ENCODE measurements around the gene ZNF770. TPM values are rescaled to one million over a fixed set of nuclear protein-coding genes. Genes with fewer than 3 reads are reported as not detected.
"Not testable (repeated sequence)": the region's sequence is repeated elsewhere in the genome, so short reads cannot be mapped to it uniquely, and the experiment has no call there.

ZNF770 gene
- total and polyA plus RNA-seq, 10 of the 15 experiments (the other 5 are each of a cell fraction or from before 2014, with no cell fraction given): 1.8 to 118 (median 26.0) TPM

DNA sequence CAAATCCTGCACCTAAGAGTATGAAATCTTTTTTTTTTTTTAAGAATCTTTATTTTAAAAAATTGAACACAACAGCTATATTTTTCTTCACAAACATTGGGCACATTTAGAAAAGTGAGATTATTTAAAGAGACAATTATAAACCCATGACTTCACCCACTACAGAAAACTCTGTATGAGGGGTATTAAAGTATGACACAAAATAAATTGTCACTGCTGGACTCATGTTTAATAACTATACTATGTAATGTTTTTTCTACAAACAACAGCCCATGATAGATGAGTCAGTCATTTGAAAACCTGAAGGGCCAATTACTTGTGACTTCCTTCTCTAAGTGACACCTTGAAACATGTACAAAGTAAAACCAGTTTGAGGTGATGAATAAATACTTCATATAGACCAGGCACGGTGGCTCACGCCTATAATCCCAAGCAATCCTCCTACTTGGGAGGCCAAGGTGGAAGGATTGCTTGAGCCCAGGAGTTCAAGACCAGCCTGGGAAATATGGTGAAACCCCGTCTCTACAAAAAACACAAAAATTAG lies 54.6 kb downstream of the ZNF770 start:
- Histone ChIP-seq H3K9ac (ENCODE audit: control insufficient read depth, insufficient read depth, low read length) (no peak overlapping the region), H3K9me3 (replicated peaks; ENCODE audit: control insufficient read depth, insufficient read depth, low read length) (no peaks in the 10 kb centered on the region), H3K27me3 (replicated peaks in 1 of 2; ENCODE audit: control insufficient read depth in 2 of 2, insufficient read depth in 2 of 2, low read length in 1 of 2) (no peaks in the 10 kb centered on the region), H3K4me1 (ENCODE audit: control insufficient read depth, insufficient read depth, low read length) (no peaks in the 10 kb centered on the region), H2AFZ (ENCODE audit: control insufficient read depth, low read depth, low read length) (no peak overlapping the region), H3K4me2 (ENCODE audit: control insufficient read depth, insufficient read depth) (no peak overlapping the region), H4K20me1 (ENCODE audit: control insufficient read depth, insufficient read depth) (no peaks in the 10 kb centered on the region), H3K36me3 (ENCODE audit: control insufficient read depth in 2 of 2, insufficient read depth in 2 of 2, low read length in 1 of 2) (peaks cover 0 to 15% of the 10 kb centered on the region in 2 experiments; a peak in 3 of 4 replicates), H3K4me3 (no peak overlapping the region), H3K27ac (ENCODE audit: control insufficient read depth, insufficient read depth) (no peak overlapping the region), H3K79me2 (ENCODE audit: control insufficient read depth, insufficient read depth, low read length) (no peaks in the 10 kb centered on the region)
- in situ Hi-C loops (cut with MboI) (no loop called here), intact Hi-C loops (cut with micrococcal nuclease; ENCODE audit: unreplicated experiment) (no loop called here)
- 94% methylated on average over 3 of the region's 3 CpGs for WGBS (ENCODE audit: insufficient coverage, insufficient replicate concordance, low lambda C conversion rate, missing lambda C conversion rate)
- DNase-seq (ENCODE audit: low read depth, low spot score): no peak
- RAD21 ChIA-PET (ENCODE audit: unreplicated experiment): no interaction called here
- FAIRE-seq: no peak
- POLR2A ChIA-PET: no interaction called here
- TF ChIP-seq CBFB (IDR thresholded peaks at IDR 0.05; ENCODE audit: low read depth): no peak
- TF ChIP-seq GATAD2B (conservative IDR thresholded peaks at IDR 0.05; ENCODE audit: low read depth): no peak
- TF ChIP-seq SKIL (IDR thresholded peaks at IDR 0.05; ENCODE audit: low read depth, poor library complexity, severe bottlenecking): no peak
- no peak for ATAC-seq
- BruUV-seq (replicated peaks): no TSS peak
- CTCF ChIA-PET: no interaction called here
- SMC1A ChIA-PET (ENCODE audit: uncharacterized antibody, unreplicated experiment): interaction anchor here (1.3 kb wide), 1 partner anchor 9 kb away, joined by 3 read pairs; no protein-coding TSS in a partner anchor

- intact Hi-C loops (cut with micrococcal nuclease; ENCODE audit: unreplicated experiment); H3K79me2 ChIP-seq (ENCODE audit: control insufficient read depth, insufficient read depth, low read length); H3K9ac ChIP-seq (ENCODE audit: control insufficient read depth, insufficient read depth, low read length); H3K27ac ChIP-seq (ENCODE audit: control insufficient read depth, insufficient read depth); SMC1A ChIA-PET (ENCODE audit: uncharacterized antibody, unreplicated experiment); H3K4me1 ChIP-seq (ENCODE audit: control insufficient read depth, insufficient read depth, low read length); H3K9me3 ChIP-seq (replicated peaks; ENCODE audit: control insufficient read depth, insufficient read depth, low read length); RAD21 ChIA-PET (ENCODE audit: unreplicated experiment); ATAC-seq; H3K4me2 ChIP-seq (ENCODE audit: control insufficient read depth, insufficient read depth); H2AFZ ChIP-seq (ENCODE audit: control insufficient read depth, low read depth, low read length); DNase-seq (ENCODE audit: low read depth, low spot score); FAIRE-seq; H3K4me3 ChIP-seq; H4K20me1 ChIP-seq (ENCODE audit: control insufficient read depth, insufficient read depth); H3K27me3 ChIP-seq (replicated peaks in 1 of 2; ENCODE audit: control insufficient read depth in 2 of 2, insufficient read depth in 2 of 2, low read length in 1 of 2); in situ Hi-C loops (cut with MboI): not testable (repeated sequence)
- ChIA-PET CTCF (interaction anchor here (1.2 to 1.6 kb wide), 2 partner anchors 8 to 41 kb away, joined by 3 to 6 read pairs; partner anchors contain the start of gene AQR), POLR2A (interaction anchor here (0.5 kb wide), 1 partner anchor 92 kb away, joined by 4 read pairs; no protein-coding TSS in a partner anchor)
- TSS peak; percentile 57 for BruUV-seq (replicated peaks)
- 98% methylated on average over 6 of the region's 6 CpGs for WGBS (ENCODE audit: insufficient coverage, insufficient replicate concordance, low lambda C conversion rate, missing lambda C conversion rate)
- H3K36me3 ChIP-seq (ENCODE audit: control insufficient read depth in 2 of 2, insufficient read depth in 2 of 2, low read length in 1 of 2): peaks cover 0 to 12% of the 10 kb centered on the region in 2 experiments; a peak in 3 of 4 replicates
Measured at GRCh38 chr15:34928349-34928748, 59.7 kb downstream of the ZNF770 start.

Other genes with a start within 250 kb of the ZNF770 start
- gene GJD2, start 233.3 kb downstream of the ZNF770 start, total RNA-seq (2014; rRNA removed): not detected in 2 replicates
- not detected in 2 replicates for gene GJD2, start 233.3 kb downstream of the ZNF770 start, total RNA-seq (2014; rRNA removed; fragmentation: Illumina TruSeq; extraction: Trizol)
- gene GJD2, start 233.3 kb downstream of the ZNF770 start, total RNA-seq (2021): not detected in 2 replicates
- gene GJD2, start 233.3 kb downstream of the ZNF770 start, polyA plus RNA-seq (2011; rRNA removed): not detected in 2 replicates
- gene GJD2, start 233.3 kb downstream of the ZNF770 start, polyA plus RNA-seq (2014; fragmentation: Illumina TruSeq; extraction: Trizol): not detected in 2 replicates
- gene GJD2, start 233.3 kb downstream of the ZNF770 start, polyA plus RNA-seq (2014; fragmentation: Nextera tagmentation; extraction: Ambion mirVana): not detected
- not detected in 2 replicates for gene GJD2, start 233.3 kb downstream of the ZNF770 start, polyA plus RNA-seq (2014; rRNA removed)
- gene GJD2, start 233.3 kb downstream of the ZNF770 start, polyA plus RNA-seq (2016; fragmentation: Nextera tagmentation; extraction: Ambion mirVana): not detected
- gene ACTC1, start 192.7 kb downstream of the ZNF770 start, total RNA-seq (2014; rRNA removed): not detected in 2 replicates
- gene ACTC1, start 192.7 kb downstream of the ZNF770 start, total RNA-seq (2014; rRNA removed; fragmentation: Illumina TruSeq; extraction: Trizol): not detected in 2 replicates
- not detected in 2 replicates for gene ACTC1, start 192.7 kb downstream of the ZNF770 start, total RNA-seq (2021)
- gene ACTC1, start 192.7 kb downstream of the ZNF770 start, polyA plus RNA-seq (2011; rRNA removed): not detected in 2 replicates
- gene ACTC1, start 192.7 kb downstream of the ZNF770 start, polyA plus RNA-seq (2014; fragmentation: Illumina TruSeq; extraction: Trizol): not detected in 2 replicates
- gene ACTC1, start 192.7 kb downstream of the ZNF770 start, polyA plus RNA-seq (2014; fragmentation: Nextera tagmentation; extraction: Ambion mirVana): not detected
- gene ACTC1, start 192.7 kb downstream of the ZNF770 start, polyA plus RNA-seq (2014; rRNA removed): not detected in 2 replicates
- gene ACTC1, start 192.7 kb downstream of the ZNF770 start, polyA plus RNA-seq (2016; fragmentation: Nextera tagmentation; extraction: Ambion mirVana): 1 to 10 TPM in 1 of 2 experiments, not detected in 1; 1.6 TPM
- gene AQR, start 18.5 kb downstream of the ZNF770 start, total RNA-seq (2014; rRNA removed): 32.1 and 35.5 TPM in 2 replicates
- gene AQR, start 18.5 kb downstream of the ZNF770 start, total RNA-seq (2014; rRNA removed; fragmentation: Illumina TruSeq; extraction: Trizol): 39.0 and 42.7 TPM in 2 replicates
- gene AQR, start 18.5 kb downstream of the ZNF770 start, total RNA-seq (2021): 27.2 and 32.7 TPM in 2 replicates
- gene AQR, start 18.5 kb downstream of the ZNF770 start, polyA plus RNA-seq (2011; rRNA removed): 44.6 and 50.4 TPM in 2 replicates
- 53.5 and 62.9 TPM in 2 replicates for gene AQR, start 18.5 kb downstream of the ZNF770 start, polyA plus RNA-seq (2014; fragmentation: Illumina TruSeq; extraction: Trizol)
- 10 to 100 TPM; 18.2 TPM for gene AQR, start 18.5 kb downstream of the ZNF770 start, polyA plus RNA-seq (2014; fragmentation: Nextera tagmentation; extraction: Ambion mirVana)
- gene AQR, start 18.5 kb downstream of the ZNF770 start, polyA plus RNA-seq (2014; rRNA removed): 17.2 and 23.5 TPM in 2 replicates
- 10 to 100 TPM; 32.5 to 38.1 TPM for gene AQR, start 18.5 kb downstream of the ZNF770 start, polyA plus RNA-seq (2016; fragmentation: Nextera tagmentation; extraction: Ambion mirVana)
- gene NANOGP8, start 97.0 kb upstream of the ZNF770 start, total RNA-seq (2014; rRNA removed): not detected in 2 replicates
- not detected in 2 replicates for gene NANOGP8, start 97.0 kb upstream of the ZNF770 start, total RNA-seq (2014; rRNA removed; fragmentation: Illumina TruSeq; extraction: Trizol)
- gene NANOGP8, start 97.0 kb upstream of the ZNF770 start, total RNA-seq (2021): not detected in 2 replicates
- not detected in 2 replicates for gene NANOGP8, start 97.0 kb upstream of the ZNF770 start, polyA plus RNA-seq (2011; rRNA removed)
- not detected in 2 replicates for gene NANOGP8, start 97.0 kb upstream of the ZNF770 start, polyA plus RNA-seq (2014; fragmentation: Illumina TruSeq; extraction: Trizol)
- not detected for gene NANOGP8, start 97.0 kb upstream of the ZNF770 start, polyA plus RNA-seq (2014; fragmentation: Nextera tagmentation; extraction: Ambion mirVana)
- 0.11 TPM in 1 of 2 replicates, not detected in the other for gene NANOGP8, start 97.0 kb upstream of the ZNF770 start, polyA plus RNA-seq (2014; rRNA removed)
- not detected for gene NANOGP8, start 97.0 kb upstream of the ZNF770 start, polyA plus RNA-seq (2016; fragmentation: Nextera tagmentation; extraction: Ambion mirVana)

Data from GM12878 (cell line).